K562 (cell line): ENCODE data around the gene CEP72. TPM values are rescaled to one million over a fixed set of nuclear protein-coding genes. Genes with fewer than 3 reads are reported as not detected.

ENCODE experiments used
- ATAC-seq: fragments of 200-7000 bp; cut with Tn5 transposase; 3 replicates; pipeline ENCODE4 v1.9.1; 2020; ENCODE audit warnings: moderate library complexity
- BruUV-seq: library from RNA; stranded (reverse); fragments of 400-500 nt; replicated peaks from 2 replicates; lab custom pipeline; 2021; lab: Mats Ljungman, UMichigan
- CTCF ChIA-PET: fragments of 300-600 bp; formaldehyde crosslinking; extraction: SDS; loops from one replicate; lab custom pipeline; 2021; ENCODE audit warnings: low intra/inter-chr PET ratio; lab: Yijun Ruan, JAX
- POLR2A ChIA-PET: fragments of 300-600, 350-650 bp; sonication (Branson Sonifier 250); formaldehyde crosslinking; extraction: SDS; loops from one replicate; lab custom pipeline; 2021; ENCODE audit warnings: antibody characterized with exemption, inconsistent platforms; lab: Yijun Ruan, JAX
- DNase-seq, 4 experiments: peaks; one replicate each; pipeline versions ENCODE4 v3.0.0 to v3.0.0-alpha.2; 2011 to 2018; ENCODE audit warnings: low spot score in 3 of 4, mixed read lengths in 3 of 4; ENCODE audit errors: extremely low read depth in 1 of 4
- FAIRE-seq: peaks from 2 replicates; lab custom pipeline; 2011; peaks lifted over from hg19 to GRCh38; lab: Jason Lieb, UNC
- H2AFZ ChIP-seq: 2 replicates; pipeline ENCODE4 v1.6.0; 2011; ENCODE audit warnings: low read depth, low read length, control low read depth, inconsistent platforms
- H3K27ac ChIP-seq: fragments of 200-600 bp; 3 replicates; pipeline ENCODE4 v1.8.0; 2011; ENCODE audit warnings: low read depth, mild to moderate bottlenecking, control low read depth, inconsistent platforms, low read length, moderate library complexity, mixed read lengths; ENCODE audit errors: extremely low read depth
- H3K27me3 ChIP-seq, 2 experiments: fragments of 300-600 bp in 1 of 2; 2 replicates in 1 of 2; 3 replicates in 1 of 2; pipeline versions ENCODE4 v1.6.0 to v1.8.0; 2011; ENCODE audit warnings: inconsistent platforms in 2 of 2, low read length in 2 of 2, mild to moderate bottlenecking in 1 of 2, mixed read lengths in 1 of 2, moderate library complexity in 1 of 2; ENCODE audit not compliant: control insufficient read depth in 2 of 2, insufficient read depth in 2 of 2
- H3K36me3 ChIP-seq: fragments of 300-600 bp; 3 replicates; pipeline ENCODE4 v1.8.0; 2011; ENCODE audit warnings: mild to moderate bottlenecking, low read length, inconsistent platforms; ENCODE audit not compliant: control insufficient read depth, insufficient read depth
- H3K4me1 ChIP-seq, 2 experiments: fragments of 200-600 bp in 1 of 2; replicated peaks in 1 of 2; 2 replicates in 1 of 2; 3 replicates in 1 of 2; pipeline versions ENCODE4 v1.5.1 to v1.8.0; 2011; ENCODE audit warnings: inconsistent platforms in 2 of 2, low read length in 2 of 2, mild to moderate bottlenecking in 1 of 2, mixed read lengths in 1 of 2, moderate library complexity in 1 of 2; ENCODE audit not compliant: control insufficient read depth in 2 of 2, insufficient read depth in 2 of 2
- H3K4me2 ChIP-seq: 2 replicates; pipeline ENCODE4 v1.6.1; 2011; ENCODE audit warnings: low read length, control low read depth, inconsistent platforms, mixed read lengths; ENCODE audit not compliant: insufficient read depth
- H3K4me3 ChIP-seq: fragments of 200-600 bp; sonication (generic), shearing (Covaris generic); 2 replicates; pipeline ENCODE4 v1.5.1; 2016; ENCODE audit warnings: control low read depth, inconsistent platforms
- H3K79me2 ChIP-seq: fragments of 200-600 bp; 3 replicates; pipeline ENCODE4 v1.8.0; 2011; ENCODE audit warnings: low read length, inconsistent platforms; ENCODE audit not compliant: control insufficient read depth, insufficient read depth
- H3K9ac ChIP-seq, 2 experiments: 2 replicates each; pipeline versions ENCODE4 v1.6.0 to v1.6.1; 2011; ENCODE audit warnings: low read depth in 2 of 2, low read length in 2 of 2, control low read depth in 1 of 2, inconsistent platforms in 1 of 2, mild to moderate bottlenecking in 1 of 2, mixed read lengths in 1 of 2; ENCODE audit not compliant: insufficient read depth in 1 of 2
- H3K9me1 ChIP-seq: one replicate; pipeline ENCODE4 v1.6.0; 2011; ENCODE audit warnings: inconsistent platforms, mild to moderate bottlenecking, low read length, moderate library complexity; ENCODE audit not compliant: control insufficient read depth, insufficient read depth
- H3K9me3 ChIP-seq: replicated peaks from 2 replicates; pipeline ENCODE4 v1.5.1; 2011; ENCODE audit warnings: low read depth, low read length, inconsistent platforms; ENCODE audit not compliant: control insufficient read depth, insufficient read depth
- H4K20me1 ChIP-seq: replicated peaks from 2 replicates; pipeline ENCODE4 v1.6.1; 2011; ENCODE audit warnings: low read length, inconsistent platforms, mixed read lengths; ENCODE audit not compliant: control insufficient read depth, insufficient read depth
- BRF1 ChIP-seq: IDR thresholded peaks from 3 replicates; pipeline ENCODE4 v1.6.1; 2011; ENCODE audit warnings: borderline replicate concordance, mild to moderate bottlenecking; ENCODE audit not compliant: insufficient read length; ENCODE audit errors: extremely low read depth
- EZH2 ChIP-seq: IDR thresholded peaks from 2 replicates; pipeline ENCODE4 v1.6.1; 2012; ENCODE audit warnings: low read depth, mild to moderate bottlenecking, inconsistent platforms, low read length, borderline replicate concordance
- STAT5A ChIP-seq: IDR thresholded peaks from 2 replicates; pipeline ENCODE4 v1.6.1; 2012; ENCODE audit warnings: low read length, inconsistent platforms, borderline replicate concordance
- ZKSCAN8 ChIP-seq: fragments of 200-800 bp; sonication (Bioruptor generic); IDR thresholded peaks from 2 replicates; pipeline ENCODE4 v1.6.1; 2016; ENCODE audit warnings: missing genetic modification characterization, missing compliant biosample characterization
- ZNF282 ChIP-seq: sonication (generic); formaldehyde crosslinking; IDR thresholded peaks from 2 replicates; pipeline ENCODE4 v1.8.1; 2023; ENCODE audit warnings: missing genetic modification reagents
- WGBS: fragments of 100-300 bp; shearing (Covaris generic); methylation state at CpG from one replicate; pipeline ENCODE4 v1.1.6; 2016; ENCODE audit warnings: low coverage, mixed read lengths; ENCODE audit not compliant: insufficient coverage; ENCODE audit errors: missing lambda C conversion rate; 5-methylcytosine and 5-hydroxymethylcytosine counted together
- in situ Hi-C: fragments of 300-500 bp; cut with MboI; formaldehyde crosslinking; loops from 4 replicates; pipeline ENCODE4 v1.15.0; 2018; ENCODE audit warnings: inconsistent platforms, mixed read lengths
- intact Hi-C: fragments of 100-400 bp; cut with micrococcal nuclease; formaldehyde crosslinking; loops from 2 replicates; pipeline ENCODE4 v1.14.2; 2022
- polyA plus RNA-seq, 8 experiments: library from polyadenylated mRNA; depleted of rRNA in 4 of 8; stranded (reverse) in 5 of 8; unstranded in 3 of 8; fragments of >200 nt; fragmentation: Nextera tagmentation in 2 of 8; fragmentation: Illumina TruSeq in 1 of 8; extraction: Ambion mirVana in 2 of 8; extraction: Trizol in 1 of 8; gene quantifications; 2 replicates each; pipeline versions ENCODE4 v1.2.1 to v1.2.3, GENCODE V29; 2011 to 2014; ENCODE audit warnings: inconsistent platforms in 1 of 8, missing spikeins in 1 of 8
- total RNA-seq, 7 experiments: library from RNA; depleted of rRNA in 6 of 7; stranded (reverse); fragments of >200 nt in 6 of 7; fragmentation: Illumina TruSeq in 2 of 7; extraction: Trizol in 2 of 7; gene quantifications; 2 replicates each; pipeline versions ENCODE4 v1.2.1 to v1.2.3, GENCODE V29; 2011 to 2021; ENCODE audit warnings: low replicate concordance in 1 of 7

The CEP72 gene
- total and polyA plus RNA-seq, 9 of the 15 experiments (the other 6 are each of a cell fraction or from before 2014, with no cell fraction given) = 0.89 to 38.1 (median 14.2) TPM

- TF ChIP-seq BRF1 = no peak
- no peak for TF ChIP-seq ZKSCAN8 (CRISPR knock-in tag)
- no peak for TF ChIP-seq EZH2
- FAIRE-seq = no peak
- intact Hi-C loops (no loop called here), in situ Hi-C loops (no loop called here)
- H3K9ac ChIP-seq = no peak overlapping the region
- no peak for ATAC-seq
- peaks cover 24% of the 10 kb centered on the region for H3K9me3 ChIP-seq
- H3K9me1 ChIP-seq = no peaks in the 10 kb centered on the region
- ChIA-PET CTCF (no interaction called here), POLR2A (no interaction called here)
- no peak overlapping the region for H2AFZ ChIP-seq
- no peak for DNase-seq
- peaks cover 6% of the 10 kb centered on the region; the same call in 1 of the 3 replicates for H3K79me2 ChIP-seq
- H3K27me3 ChIP-seq = no peaks in the 10 kb centered on the region
- H3K36me3 ChIP-seq = peaks cover 80% of the 10 kb centered on the region
- H3K4me2 ChIP-seq = no peak overlapping the region
- H4K20me1 ChIP-seq = no peaks in the 10 kb centered on the region
- no TSS peak for BruUV-seq
- peaks cover 0 to 1% of the 10 kb centered on the region in 2 experiments; a peak in 1 of 5 replicates for H3K4me1 ChIP-seq
- 93% methylated on average over 9 of the region's 9 CpGs for WGBS
- no peak overlapping the region; the same call in 2 of the 3 replicates for H3K27ac ChIP-seq
- no peak overlapping the region for H3K4me3 ChIP-seq
Observed at GRCh38 chr5:647727-648126, 35.6 kb downstream of the CEP72 start.

GRCh38 chr5:651296-652022, 39.3 kb downstream of the CEP72 start:
- no peaks in the 10 kb centered on the region for H4K20me1 ChIP-seq
- ATAC-seq = no peak
- H3K36me3 ChIP-seq = peaks cover 78% of the 10 kb centered on the region
- H3K9me3 ChIP-seq = peaks cover 24% of the 10 kb centered on the region
- no peaks in the 10 kb centered on the region for H3K9me1 ChIP-seq
- ChIA-PET POLR2A (interaction anchor here (1.6 kb wide), 1 partner anchor 11 kb away, joined by 5 read pairs; no protein-coding TSS in a partner anchor), CTCF (no interaction called here)
- DNase-seq = no peak
- no peak for FAIRE-seq
- H3K27ac ChIP-seq = no peak overlapping the region
- H3K27me3 ChIP-seq = no peaks in the 10 kb centered on the region
- intact Hi-C loops (no loop called here), in situ Hi-C loops (no loop called here)
- TF ChIP-seq ZNF282 (CRISPR knock-in tag) = no peak
- TF ChIP-seq STAT5A = peak; percentile 32; the same call in 1 of the 2 replicates
- H3K79me2 ChIP-seq = peaks cover 5% of the 10 kb centered on the region; the same call in 1 of the 3 replicates
- WGBS = 98% methylated on average over 13 of the region's 16 CpGs
- H3K4me3 ChIP-seq = no peak overlapping the region
- no peak overlapping the region for H3K9ac ChIP-seq
- peaks cover 0 to 4% of the 10 kb centered on the region in 2 experiments; a peak in 1 of 5 replicates for H3K4me1 ChIP-seq
- H2AFZ ChIP-seq = no peak overlapping the region
- BruUV-seq = no TSS peak
- H3K4me2 ChIP-seq = no peak overlapping the region
